ENCODE data around the gene EPRS1.
"Not testable (repeated sequence)": the region's sequence is repeated elsewhere in the genome, so short reads cannot be mapped to it uniquely, and the experiment has no call there.

The EPRS1 gene

GRCh38 chr1:220046052-220046930 lies at the start of gene EPRS1:
Gene EPRS1, minus strand, starts transcription at chr1:220046505. Its CDS starts 117 bp downstream, at chr1:220046388.
- peak; percentile 95 for DNase-seq

DNA sequence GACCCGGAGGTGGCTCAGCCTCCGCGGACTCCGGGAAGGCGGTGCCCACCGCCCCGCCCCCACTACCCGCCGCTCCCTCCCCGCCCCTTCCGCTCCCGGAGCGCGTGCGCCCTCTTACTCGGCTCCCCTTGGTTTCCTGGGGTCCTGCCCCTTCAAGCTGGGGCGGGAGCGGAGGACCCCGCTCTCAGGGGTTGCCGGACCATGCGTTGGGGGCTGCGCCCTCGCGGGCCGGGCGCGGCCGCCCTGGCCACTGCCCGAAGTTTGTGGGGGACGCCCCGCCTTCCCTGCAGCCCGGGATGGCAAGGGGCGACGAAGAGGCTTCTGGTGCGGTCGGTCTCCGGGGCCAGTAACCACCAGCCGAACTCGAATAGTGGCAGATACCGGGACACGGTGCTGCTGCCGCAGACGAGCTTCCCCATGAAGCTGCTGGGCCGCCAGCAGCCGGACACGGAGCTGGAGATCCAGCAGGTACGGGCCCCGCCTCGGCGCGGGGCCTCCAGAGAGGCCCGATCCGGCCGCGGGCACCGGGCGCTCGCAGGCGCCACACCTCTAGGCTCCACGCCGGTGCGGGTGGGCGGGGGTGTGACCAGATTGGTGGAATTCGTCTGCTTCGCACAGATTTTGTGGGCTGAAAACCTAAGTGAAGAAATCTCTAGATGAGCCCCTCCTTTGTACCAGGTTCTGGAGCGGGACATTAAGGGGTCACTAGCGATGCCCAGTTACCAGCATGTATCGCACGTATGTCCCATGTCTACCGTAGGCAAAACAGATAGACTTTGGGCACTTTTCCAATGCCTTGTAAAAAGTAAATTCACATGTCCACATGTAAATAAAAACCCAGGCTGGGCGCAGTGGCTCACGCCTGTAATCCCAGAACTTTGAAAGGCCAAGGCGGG lies 48.0 kb upstream of the EPRS1 start, which contains the start of gene IARS2:
TSS of gene IARS2 (plus strand) at position 117 of the 896 bp plus-strand sequence. CDS start at position 202, 85 bp downstream.
- peak; percentile 73 for DNase-seq

DNA sequence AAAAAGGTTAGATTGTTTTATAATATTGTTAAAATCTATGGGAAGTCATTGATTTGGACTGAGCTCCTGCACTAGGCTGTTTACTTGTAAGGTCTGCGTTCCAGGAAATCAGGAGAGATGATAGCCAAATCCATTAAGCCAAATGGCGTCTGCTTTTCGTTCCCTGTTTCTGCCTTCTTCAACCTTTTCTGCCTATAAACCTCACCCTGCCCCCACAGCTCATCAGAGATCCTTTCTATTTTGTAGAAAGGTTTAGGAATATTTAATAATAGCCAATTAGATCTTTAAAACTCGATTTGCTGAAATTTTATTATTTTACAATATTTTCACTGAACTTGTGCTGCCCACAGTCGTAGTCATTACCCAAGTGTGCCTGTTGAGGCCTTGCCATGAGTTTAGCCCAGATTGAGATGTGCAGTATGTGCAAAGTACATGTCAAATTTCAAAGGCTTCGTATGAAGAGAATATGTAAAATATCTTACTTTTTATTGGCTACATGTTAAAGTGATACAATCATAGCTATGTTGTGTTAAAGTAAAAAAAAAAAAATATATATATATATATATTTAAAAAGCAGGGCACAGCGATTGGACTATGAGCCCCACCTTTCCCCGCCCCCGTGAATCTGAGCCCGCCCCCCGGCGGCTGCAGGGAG lies 47.2 kb upstream of the EPRS1 start:
- DNase-seq = no peak

DNA sequence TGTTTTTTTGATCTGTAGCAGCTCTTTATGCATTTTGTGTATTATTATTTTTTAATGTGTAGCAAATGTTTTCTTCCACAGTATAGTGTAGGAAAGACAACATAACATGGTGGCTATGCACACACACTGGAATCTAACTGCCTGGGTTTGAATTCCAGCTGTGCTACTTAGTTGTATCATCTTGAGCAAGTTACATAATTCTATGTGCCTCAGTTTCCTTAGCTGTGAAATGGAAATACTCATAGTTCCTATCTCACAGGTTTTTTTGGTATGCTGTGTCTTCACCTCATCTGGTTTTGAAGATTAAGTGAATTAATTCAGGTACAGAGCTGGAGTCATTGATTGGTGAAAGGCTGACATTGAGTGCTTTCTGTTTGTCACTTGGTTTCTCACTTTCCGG lies 46.4 kb upstream of the EPRS1 start:
- no peak for DNase-seq

DNA sequence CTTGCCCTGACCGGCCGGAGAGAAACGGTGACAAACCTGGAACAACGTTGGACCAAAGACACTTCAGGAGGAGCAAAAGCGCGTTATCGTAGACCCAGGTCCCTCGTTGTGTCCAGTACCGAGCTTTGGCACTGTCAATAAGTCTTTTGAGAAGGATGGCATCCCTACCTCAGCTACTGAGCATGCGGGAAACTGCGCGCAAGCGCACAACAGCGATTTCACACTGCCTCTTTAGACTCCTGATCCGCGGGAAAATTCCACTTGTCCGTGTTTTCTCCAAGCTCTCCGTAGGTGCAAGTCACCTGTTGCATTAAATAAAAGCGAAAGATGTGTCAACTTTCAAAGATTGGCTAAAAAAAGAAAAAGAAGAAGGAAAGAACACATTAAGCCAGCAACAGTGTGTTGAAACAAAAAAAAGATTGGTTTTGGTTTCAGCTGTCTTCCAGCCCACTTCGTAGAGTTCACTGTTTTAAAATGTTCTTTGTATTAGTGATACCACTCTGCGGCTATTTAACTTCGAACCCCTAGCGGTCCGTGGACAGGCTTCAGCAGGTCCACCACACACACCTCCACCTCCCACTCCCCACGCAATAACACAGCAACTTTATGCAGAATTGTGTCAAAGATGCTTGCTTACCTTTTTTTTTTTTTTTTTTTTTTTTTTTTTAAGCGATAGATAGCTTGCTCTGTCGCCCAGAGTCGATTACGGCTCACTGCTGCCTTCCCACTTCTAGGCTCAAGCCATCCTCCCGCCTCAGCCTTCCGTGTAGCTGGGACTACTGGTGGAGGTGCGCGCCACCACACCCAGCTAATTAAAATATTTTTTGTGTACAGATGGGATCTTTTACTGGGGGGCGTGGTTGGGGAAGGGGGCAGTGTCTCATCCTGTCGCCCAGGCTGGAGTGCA lies 43.6 kb upstream of the EPRS1 start, which contains the start of gene BPNT1:
TSS of gene BPNT1 (minus strand) at position 139 of the 907 bp plus-strand sequence. CDS start 9,942 bp downstream, outside the sequence.
- peak; percentile 96 for DNase-seq

DNA sequence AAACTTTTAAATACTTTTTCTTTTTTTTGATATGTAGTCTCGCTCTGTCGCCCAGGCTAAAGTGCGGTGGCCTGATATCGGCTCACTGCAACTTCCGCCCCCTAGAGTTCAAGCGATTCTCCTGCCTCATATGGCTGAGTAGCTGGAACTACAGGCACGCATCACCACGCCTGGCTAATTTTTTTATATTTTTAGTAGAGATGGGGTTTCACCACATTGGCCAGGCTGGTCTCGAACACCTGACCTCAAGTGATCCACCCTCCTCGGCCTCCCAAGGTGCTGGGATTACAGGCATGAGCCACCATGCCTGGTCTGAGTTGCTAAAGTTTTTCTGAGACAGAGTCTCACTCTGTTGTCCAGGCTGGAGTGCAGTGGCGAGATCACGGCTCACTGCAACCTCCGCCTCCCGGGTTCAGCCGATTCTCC lies 40.0 kb upstream of the EPRS1 start:
- not testable (repeated sequence) for DNase-seq

DNA sequence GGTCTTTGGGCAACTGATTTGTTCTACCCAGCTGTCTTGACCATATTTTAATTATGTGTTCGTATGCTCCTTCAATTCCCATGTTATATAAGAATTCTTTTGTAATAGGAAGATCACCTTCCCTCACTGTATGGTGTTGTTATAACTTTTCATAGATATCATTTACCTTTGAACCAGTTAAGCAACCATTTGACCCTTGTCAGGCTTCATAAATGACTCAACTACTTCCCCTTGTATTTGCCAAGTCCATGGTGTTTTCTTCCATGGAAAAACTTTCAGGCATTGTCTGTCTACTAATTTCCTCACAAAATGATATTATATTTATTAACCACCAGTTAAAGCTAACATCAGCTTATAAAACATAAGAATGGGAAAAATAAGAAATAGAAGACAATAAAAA lies 38.2 kb upstream of the EPRS1 start:
- DNase-seq = no peak

DNA sequence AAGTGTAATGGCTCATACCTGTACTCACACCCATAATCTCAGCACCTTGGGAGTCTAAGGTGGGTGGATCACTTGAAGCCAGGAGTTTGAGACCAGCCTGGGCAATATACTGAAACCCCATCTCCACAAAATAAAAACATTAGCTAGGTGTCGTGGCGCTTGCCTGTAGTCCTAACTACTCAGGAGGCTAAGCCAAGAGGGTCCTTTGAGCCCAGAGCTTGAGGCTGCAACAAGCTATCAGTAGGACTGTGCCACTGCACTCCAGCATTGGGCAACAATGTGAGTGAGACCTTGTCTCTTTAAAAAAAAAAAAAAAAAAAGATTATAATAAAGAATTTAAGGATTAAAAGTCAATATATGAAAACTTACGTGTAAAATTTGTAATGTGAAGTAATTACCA lies 31.6 kb upstream of the EPRS1 start:
- DNase-seq = no peak

- DNase-seq = no peak
These were observed 30.8 kb upstream of the EPRS1 start for GRCh38 chr1:220076861-220077762.

GRCh38 chr1:220067269-220068204 lies 21.2 kb upstream of the EPRS1 start:
- DNase-seq = no peak

DNA sequence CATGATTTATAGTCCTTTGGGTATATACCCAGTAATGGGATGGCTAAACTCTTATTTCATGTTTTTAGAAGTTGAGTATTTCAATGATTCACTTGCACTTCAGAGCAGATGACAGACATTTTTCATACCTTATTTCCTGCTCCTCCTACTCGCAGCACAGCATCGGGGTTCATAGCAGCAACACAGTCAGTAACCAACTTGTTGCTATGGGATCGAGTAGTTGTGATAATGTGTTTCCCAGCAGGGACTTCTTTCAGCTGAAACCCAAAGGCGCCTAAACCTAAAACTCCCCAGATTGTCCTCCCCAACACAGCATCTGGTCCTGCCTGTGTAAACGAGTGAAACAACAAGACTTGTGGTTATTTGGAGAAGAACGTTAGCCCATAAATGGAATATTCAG lies 16.3 kb upstream of the EPRS1 start:
- DNase-seq = no peak

GRCh38 chr1:220060876-220061275 lies 14.6 kb upstream of the EPRS1 start:
- DNase-seq = no peak

DNA sequence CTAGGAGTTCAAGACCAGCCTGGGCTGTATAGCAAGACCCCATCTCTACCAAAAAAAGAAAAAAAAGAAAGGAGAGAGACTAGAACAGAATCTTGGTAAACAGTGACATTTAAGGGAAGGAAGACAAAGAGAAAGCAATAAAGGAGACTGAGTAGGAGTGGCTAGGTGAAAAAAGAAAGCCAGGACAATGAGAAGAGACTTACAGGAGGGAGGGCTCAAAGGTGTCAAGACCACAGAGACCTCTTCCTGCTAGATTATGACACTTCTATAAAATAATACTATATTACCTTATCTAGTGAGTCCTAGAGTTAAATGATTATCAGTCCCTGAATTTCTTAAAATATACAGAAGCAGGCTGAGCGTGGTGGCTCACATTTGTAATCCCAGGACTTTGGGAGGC lies 10.1 kb upstream of the EPRS1 start:
- no peak for DNase-seq

DNA sequence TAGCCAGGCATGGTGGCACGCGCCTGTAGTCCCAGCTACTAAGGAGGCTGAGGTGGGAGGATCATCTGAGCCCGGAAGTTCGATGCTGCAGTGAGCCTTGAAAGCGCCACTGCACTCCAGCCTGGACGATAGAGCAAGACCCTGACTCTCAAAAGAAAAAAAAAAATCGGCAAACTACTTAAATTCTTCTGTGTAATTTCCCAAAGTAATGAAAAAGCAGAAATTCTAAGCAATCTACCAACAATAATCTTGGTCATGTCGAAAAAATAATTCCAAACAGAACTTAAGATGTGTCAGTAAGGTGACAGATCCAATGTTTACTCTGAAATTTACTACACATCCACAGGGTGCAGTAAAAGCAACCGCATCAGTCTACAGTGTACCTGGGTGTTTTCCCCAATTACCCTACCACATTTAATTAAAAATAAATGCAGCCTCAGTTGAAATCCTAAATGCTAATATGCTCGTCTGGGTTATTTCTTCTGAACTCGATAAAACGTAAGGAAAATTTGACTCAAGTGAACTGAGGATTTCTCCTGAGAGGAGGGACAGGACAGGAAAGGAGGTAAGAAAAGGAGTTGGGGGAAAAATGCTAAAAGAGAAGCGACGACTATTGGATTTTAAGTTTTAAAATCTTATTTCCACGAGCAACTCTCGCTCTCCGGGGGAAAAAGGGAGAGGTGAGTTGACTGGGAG lies 801 bp downstream of the EPRS1 start:
- peak; percentile 15 for DNase-seq

DNA sequence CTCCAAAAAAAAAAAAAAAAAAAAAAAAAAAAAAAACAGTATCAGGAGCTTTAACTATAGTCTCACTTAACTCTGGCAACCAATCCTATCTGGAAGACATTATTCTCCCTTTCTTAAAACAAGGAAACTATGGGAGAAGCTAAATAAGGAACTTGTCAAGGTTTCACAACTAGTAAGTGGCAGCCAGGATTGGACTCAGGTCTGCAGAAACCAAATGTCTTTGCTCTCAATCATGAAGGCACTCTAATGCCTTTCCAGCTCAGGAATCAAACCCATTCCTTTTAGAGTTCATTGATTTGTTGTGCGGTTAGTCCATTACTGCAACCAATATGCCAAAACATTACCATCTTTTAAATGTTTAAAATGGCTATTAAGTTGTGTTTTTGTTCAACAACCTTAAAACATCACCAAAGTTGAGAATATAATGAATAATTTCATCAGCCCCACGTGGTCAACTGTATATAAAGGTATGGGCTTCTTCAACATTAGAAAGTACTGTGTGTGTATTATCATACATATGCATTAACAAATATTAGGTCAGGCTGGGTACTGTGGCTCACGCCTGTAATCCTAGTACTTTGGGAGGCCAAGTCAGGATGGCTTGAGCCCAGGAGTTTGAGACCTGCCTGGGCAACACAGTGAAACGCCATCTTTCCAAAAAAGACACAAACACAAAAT lies 1.5 kb downstream of the EPRS1 start:
- DNase-seq = no peak

DNA sequence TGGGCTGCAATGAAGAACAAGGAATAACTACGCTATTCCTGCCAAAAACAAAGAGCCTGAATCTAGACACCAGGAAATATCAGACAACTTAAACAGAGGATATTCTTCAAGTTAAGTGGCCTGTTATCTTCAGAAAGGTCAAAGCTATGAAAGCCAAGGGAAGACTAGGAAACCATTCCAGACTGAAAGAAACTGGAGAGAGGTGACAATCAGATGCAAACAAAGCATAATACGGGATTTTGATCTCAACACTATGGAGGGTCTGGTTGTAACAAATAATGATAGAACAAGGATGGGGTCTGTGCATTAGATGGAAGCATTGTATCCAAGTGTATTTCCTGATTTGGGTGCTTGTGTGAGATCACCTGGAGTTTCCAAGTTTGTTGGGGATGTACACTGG lies 2.7 kb downstream of the EPRS1 start:
- no peak for DNase-seq

DNA sequence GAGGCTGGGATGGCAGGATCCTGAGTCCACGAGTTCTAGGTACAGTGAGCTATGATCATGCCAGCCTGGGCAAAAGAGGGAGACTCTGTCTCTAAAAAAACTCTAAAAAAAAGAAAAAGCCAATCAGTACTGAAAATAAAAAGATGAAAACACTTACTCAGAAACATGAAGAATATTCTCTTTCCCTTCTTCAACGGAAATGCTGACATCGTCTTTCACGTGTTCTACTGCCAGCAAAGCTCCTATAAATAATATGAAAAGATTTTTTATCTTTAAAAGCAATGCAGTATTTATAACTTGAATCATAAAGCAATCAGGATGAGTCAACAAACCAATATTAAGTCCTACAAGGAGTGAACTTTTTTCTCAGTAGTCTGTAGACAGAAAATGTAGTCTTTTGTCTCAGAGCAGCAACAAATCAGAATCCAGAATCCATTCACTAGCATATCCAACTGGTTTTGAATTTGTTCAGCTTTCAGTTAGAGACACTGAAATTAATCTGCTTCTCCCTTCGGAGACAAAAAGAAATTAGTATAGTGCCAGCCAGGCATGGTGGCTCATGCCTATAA lies 6.2 kb downstream of the EPRS1 start:
- no peak for DNase-seq

DNA sequence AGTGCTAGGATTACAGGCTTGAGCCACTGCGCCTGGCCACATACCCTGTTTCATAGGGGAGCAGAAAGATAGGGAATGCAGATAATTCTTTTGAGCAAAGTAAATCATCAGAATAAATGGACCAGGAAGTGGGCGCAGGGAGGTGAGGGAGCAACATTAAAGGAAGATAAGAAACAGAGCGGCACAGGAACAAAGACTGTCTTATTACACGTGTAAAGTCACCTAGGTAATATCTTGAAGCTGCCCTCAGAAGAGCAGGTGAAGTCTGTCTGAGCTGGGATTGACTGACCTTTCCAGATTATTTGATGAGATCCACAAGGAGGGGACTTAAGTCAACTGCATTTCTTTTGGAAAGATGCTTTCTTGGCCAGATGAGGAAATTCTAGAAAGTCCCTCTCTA lies 7.7 kb downstream of the EPRS1 start:
- DNase-seq = no peak
